Measurements from ENCODE around the gene CARD14. TPM values are rescaled to one million over a fixed set of nuclear protein-coding genes. Genes with fewer than 3 reads are reported as not detected.
A peak's percentile ranks its signal among the peaks of the same experiment; 100 is the strongest.

Gene CARD14
- total RNA-seq, 1 experiment from 2014 or later = 0.24 TPM

DNA sequence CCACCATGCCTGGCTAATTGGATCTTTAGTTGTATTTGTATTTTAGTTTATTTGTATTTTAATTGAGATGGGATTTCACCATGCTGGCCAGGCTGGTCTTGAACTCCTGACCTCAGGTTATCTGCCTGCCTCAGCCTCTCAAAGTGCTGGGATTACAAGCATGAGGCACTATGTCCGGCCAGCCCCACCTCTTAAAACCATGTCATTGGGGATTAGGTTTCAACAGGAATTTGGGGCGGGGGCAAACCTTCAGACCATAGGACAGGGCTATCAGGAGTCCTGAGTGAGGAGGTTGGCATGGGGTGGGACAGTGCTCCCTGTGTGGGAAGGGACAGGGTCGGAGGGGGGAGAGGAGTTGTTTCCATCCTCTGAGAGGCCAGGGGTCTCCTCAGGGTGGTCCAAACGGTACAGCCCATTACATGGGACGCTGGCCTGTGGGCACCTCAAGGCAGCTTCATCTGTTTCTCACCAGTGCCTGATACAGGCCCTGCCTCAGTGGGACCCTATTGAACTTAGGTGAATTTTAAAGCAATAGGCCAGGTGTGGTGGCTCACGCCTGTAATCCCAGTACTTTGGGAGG is 46.8 kb upstream of the CARD14 start:
- H3T11ph ChIP-seq (ENCODE audit: low read length) = no peak overlapping the region
- peaks cover 0 to 5% (median 0%) of the 10 kb centered on the region in 3 experiments; a peak in 2 of 7 replicates for H3K36me3 Mint-ChIP-seq (ENCODE audit: insufficient read depth in 1 of 3, low read depth in 3 of 3)
- no peak overlapping the region for H4K5ac ChIP-seq (ENCODE audit: insufficient read length, low read depth, low read length)
- peaks cover 9% of the 10 kb centered on the region; the same call in 1 of the 2 replicates for H3K4me1 ChIP-seq (ENCODE audit: insufficient read depth, low read length)
- no peak overlapping the region for H3K9ac ChIP-seq (ENCODE audit: extremely low read depth, insufficient read length, low read length)
- H3K4me2 ChIP-seq (ENCODE audit: insufficient read depth, insufficient read length, low read length) = no peak overlapping the region
- no peaks in the 10 kb centered on the region for H3K79me1 ChIP-seq (ENCODE audit: insufficient read depth, low read depth, low read length, poor library complexity, severe bottlenecking)
- H3K27me3 ChIP-seq (ENCODE audit: insufficient read depth, low read length) = no peaks in the 10 kb centered on the region
- no peaks in the 10 kb centered on the region for H3K79me2 ChIP-seq (ENCODE audit: insufficient read depth, low read length)
- H3K27ac ChIP-seq (ENCODE audit: insufficient read length, low read depth, low read length) = no peak overlapping the region
- no peak overlapping the region for H2BK12ac ChIP-seq (ENCODE audit: insufficient read length, low read depth, low read length)
- TF ChIP-seq, protein P1, sequence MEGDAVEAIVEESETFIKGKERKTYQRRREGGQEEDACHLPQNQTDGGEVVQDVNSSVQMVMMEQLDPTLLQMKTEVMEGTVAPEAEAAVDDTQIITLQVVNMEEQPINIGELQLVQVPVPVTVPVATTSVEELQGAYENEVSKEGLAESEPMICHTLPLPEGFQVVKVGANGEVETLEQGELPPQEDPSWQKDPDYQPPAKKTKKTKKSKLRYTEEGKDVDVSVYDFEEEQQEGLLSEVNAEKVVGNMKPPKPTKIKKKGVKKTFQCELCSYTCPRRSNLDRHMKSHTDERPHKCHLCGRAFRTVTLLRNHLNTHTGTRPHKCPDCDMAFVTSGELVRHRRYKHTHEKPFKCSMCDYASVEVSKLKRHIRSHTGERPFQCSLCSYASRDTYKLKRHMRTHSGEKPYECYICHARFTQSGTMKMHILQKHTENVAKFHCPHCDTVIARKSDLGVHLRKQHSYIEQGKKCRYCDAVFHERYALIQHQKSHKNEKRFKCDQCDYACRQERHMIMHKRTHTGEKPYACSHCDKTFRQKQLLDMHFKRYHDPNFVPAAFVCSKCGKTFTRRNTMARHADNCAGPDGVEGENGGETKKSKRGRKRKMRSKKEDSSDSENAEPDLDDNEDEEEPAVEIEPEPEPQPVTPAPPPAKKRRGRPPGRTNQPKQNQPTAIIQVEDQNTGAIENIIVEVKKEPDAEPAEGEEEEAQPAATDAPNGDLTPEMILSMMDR (conservative IDR thresholded peaks at IDR 0.05) = no peak
- no peak overlapping the region for H3K4ac ChIP-seq (ENCODE audit: low read depth, low read length)
- no peak overlapping the region for H2BK5ac ChIP-seq (ENCODE audit: insufficient read length, low read length)
- DNase-seq = peak; percentile 35
- H2AK5ac ChIP-seq (ENCODE audit: insufficient read length, low read length) = no peak overlapping the region
- no peaks in the 10 kb centered on the region for H3K9me3 ChIP-seq (ENCODE audit: control insufficient read depth, low read depth, low read length)
- no peaks in the 10 kb centered on the region for H4K20me1 ChIP-seq (ENCODE audit: control insufficient read depth, insufficient read depth, insufficient read length)
- H3K9me3 Mint-ChIP-seq = no peaks in the 10 kb centered on the region
- H3K27ac Mint-ChIP-seq = no peak overlapping the region
- H4K91ac ChIP-seq (ENCODE audit: insufficient read length, low read depth, low read length) = no peak overlapping the region
- no peak overlapping the region for H4K8ac ChIP-seq (replicated peaks; ENCODE audit: insufficient read length, low read depth, low read length)
- H3K23me2 ChIP-seq (ENCODE audit: insufficient read length, low read depth, low read length, poor library complexity, severe bottlenecking) = no peaks in the 10 kb centered on the region
- H3K4me3 Mint-ChIP-seq = no peak overlapping the region
- H2BK20ac ChIP-seq (ENCODE audit: low read depth, low read length, poor library complexity, severe bottlenecking) = no peak overlapping the region
- no peak overlapping the region for H2BK15ac ChIP-seq (ENCODE audit: low read depth, low read length)
- H2AFZ ChIP-seq (ENCODE audit: low read length) = no peak overlapping the region
- no CpG with 5 or more reads among the region's 6 CpGs for WGBS (ENCODE audit: extremely low coverage, insufficient read length, low lambda C conversion rate)
- peaks cover 3% of the 10 kb centered on the region; the same call in 1 of the 2 replicates for H3K27me3 Mint-ChIP-seq (ENCODE audit: low read depth)
- no peak overlapping the region for H3K56ac ChIP-seq (ENCODE audit: insufficient read length, low read depth, low read length)
- no peak overlapping the region for H3K23ac ChIP-seq (ENCODE audit: insufficient read length, low read depth, low read length)
- H3K4me1 Mint-ChIP-seq = peaks cover 13 to 38% of the 10 kb centered on the region in 2 experiments
- H2BK120ac ChIP-seq (ENCODE audit: low read depth, low read length, poor library complexity, severe bottlenecking) = no peak overlapping the region
- no peak overlapping the region for H3K14ac ChIP-seq (ENCODE audit: insufficient read depth, low read length)
- H3K18ac ChIP-seq (ENCODE audit: insufficient read length, low read depth, low read length) = peak overlapping the region; percentile 34
